Upper lobe of left lung (tissue), 4 donors: ENCODE measurements around the gene MCF2L2.

Experiments
- CTCF ChIP-seq, 6 experiments: fragments of 450-650 bp in 4 of 6; fragments of 200-600 bp in 2 of 6; sonication (generic) in 2 of 6; IDR thresholded peaks; one replicate each; pipeline ENCODE4 v1.5.1; 2016 to 2019; ENCODE audit warnings: antibody characterized with exemption in 6 of 6
- EP300 ChIP-seq, 4 donors: sonication (generic); formaldehyde crosslinking; IDR thresholded peaks; one replicate each; pipeline ENCODE4 v1.5.1; 2017; ENCODE audit warnings: antibody characterized with exemption in 4 of 4, control low read depth in 2 of 4
- POLR2A ChIP-seq, 4 donors: fragments of 450-650 bp; IDR thresholded peaks; one replicate each; pipeline ENCODE4 v1.5.1; 2016 to 2017; ENCODE audit warnings: antibody characterized with exemption in 4 of 4, mild to moderate bottlenecking in 2 of 4
- POLR2AphosphoS5 ChIP-seq, 2 donors: sonication (generic); formaldehyde crosslinking; IDR thresholded peaks; one replicate each; pipeline ENCODE4 v1.5.1; 2017; ENCODE audit warnings: antibody characterized with exemption in 2 of 2

GRCh38 chr3:183142199-183142598 is 286.2 kb downstream of the MCF2L2 start:
- no peak for TF ChIP-seq EP300 (IDR thresholded peaks at IDR 0.05)
- TF ChIP-seq POLR2A (IDR thresholded peaks at IDR 0.05), result no peak
- no peak for TF ChIP-seq CTCF (IDR thresholded peaks at IDR 0.05)
- no peak for TF ChIP-seq POLR2AphosphoS5 (IDR thresholded peaks at IDR 0.05)
